ENCODE measurements around the gene GRAMD1C.

- no peak for TF ChIP-seq CTCF (IDR thresholded peaks at IDR 0.05)
- no peak for TF ChIP-seq ZFX (IDR thresholded peaks at IDR 0.05; ENCODE audit: borderline replicate concordance)
Measured at GRCh38 chr3:113908133-113908532, 69.5 kb downstream of the GRAMD1C start.

All from 22Rv1 (cell line).